Stimulated activated CD8-positive, alpha-beta memory T cell treated with anti-CD3 and anti-CD28 coated beads, Interleukin-4, amount 100 ng/mL, for 1 hour (primary cell): Measurements from ENCODE around the gene MFSD11.
A peak's percentile ranks its signal among the peaks of the same experiment; 100 is the strongest.
"Not testable (repeated sequence)": the region's sequence is repeated elsewhere in the genome, so short reads cannot be mapped to it uniquely, and the experiment has no call there.

Experiments used
- DNase-seq, 2 donors: peaks; one replicate each; pipeline ENCODE4 v3.0.0-alpha.2; 2020; ENCODE audit warnings: low read depth in 2 of 2, low spot score in 1 of 2

MFSD11 gene

GRCh38 chr17:76737676-76738467, at the start of gene MFSD11:
TSS of gene MFSD11 (plus strand) at chr17:76738119. CDS start at chr17:76738353, 234 bp downstream.
- peak; percentile 87 to 88 for DNase-seq

- no peak for DNase-seq
Observed at GRCh38 chr17:76688165-76688622, 49.7 kb upstream of the MFSD11 start.

GRCh38 chr17:76689859-76690258, 48.1 kb upstream of the MFSD11 start:
- DNase-seq = no peak

GRCh38 chr17:76690596-76691280, 47.2 kb upstream of the MFSD11 start:
- no peak for DNase-seq

GRCh38 chr17:76691379-76692191, 46.3 kb upstream of the MFSD11 start:
- DNase-seq = no peak

- DNase-seq = no peak
Observed at GRCh38 chr17:76695059-76695831, 42.7 kb upstream of the MFSD11 start.

- no peak for DNase-seq
Observed at GRCh38 chr17:76696763-76697701, 40.9 kb upstream of the MFSD11 start.

GRCh38 chr17:76697702-76698465, 40.0 kb upstream of the MFSD11 start:
- no peak for DNase-seq

GRCh38 chr17:76698466-76698977, 39.4 kb upstream of the MFSD11 start:
- not testable (repeated sequence) for DNase-seq

- DNase-seq = no peak
Observed at GRCh38 chr17:76700270-76700616, 37.7 kb upstream of the MFSD11 start.

GRCh38 chr17:76700617-76701470, 37.1 kb upstream of the MFSD11 start:
- no peak for DNase-seq

GRCh38 chr17:76701471-76701967, 36.4 kb upstream of the MFSD11 start:
- no peak for DNase-seq

GRCh38 chr17:76702076-76702475, 35.8 kb upstream of the MFSD11 start:
- no peak for DNase-seq

- DNase-seq = no peak
Observed at GRCh38 chr17:76702941-76703637, 34.8 kb upstream of the MFSD11 start.

- DNase-seq = no peak
Observed at GRCh38 chr17:76704805-76705204, 33.1 kb upstream of the MFSD11 start.

- DNase-seq = no peak
Observed at GRCh38 chr17:76706817-76707216, 31.1 kb upstream of the MFSD11 start.
